GM12878 (cell line): ENCODE results near the gene TRIM42. TPM values are rescaled to one million over a fixed set of nuclear protein-coding genes. Genes with fewer than 3 reads are reported as not detected.

ENCODE experiments used
- ATAC-seq: fragments of 200-7000 bp; cut with Tn5 transposase; 3 replicates; pipeline ENCODE4 v1.9.1; 2020; ENCODE audit warnings: mild to moderate bottlenecking, moderate library complexity
- BruUV-seq: library from RNA; stranded (reverse); fragments of 400-500 nt; replicated peaks from 2 replicates; lab custom pipeline; 2021; lab: Mats Ljungman, UMichigan
- CTCF ChIA-PET: fragments of 300-600 bp; sonication (Branson Sonifier 250); formaldehyde crosslinking; extraction: SDS; loops from one replicate; lab custom pipeline; 2021; ENCODE audit warnings: inconsistent platforms; lab: Yijun Ruan, JAX
- POLR2A ChIA-PET: fragments of 350-600 bp; formaldehyde crosslinking; extraction: SDS; loops from one replicate; lab custom pipeline; 2021; ENCODE audit warnings: inconsistent platforms; lab: Charles Lee
- RAD21 ChIA-PET: fragments of 300-600 bp; sonication (Branson Sonifier 250); formaldehyde crosslinking; loops from one replicate; lab custom pipeline; 2023; ENCODE audit warnings: antibody characterized with exemption; ENCODE audit not compliant: unreplicated experiment; lab: Charles Lee
- SMC1A ChIA-PET: fragments of 300-600 bp; sonication (Branson Sonifier 250); formaldehyde crosslinking; loops from one replicate; lab custom pipeline; 2023; ENCODE audit not compliant: unreplicated experiment, uncharacterized antibody; lab: Charles Lee
- DNase-seq: peaks from one replicate; pipeline ENCODE4 v3.0.0-alpha.2; 2011; ENCODE audit warnings: low read depth, low spot score
- FAIRE-seq: peaks from 3 replicates; lab custom pipeline; 2011; peaks lifted over from hg19 to GRCh38; lab: Jason Lieb, UNC
- H2AFZ ChIP-seq: 2 replicates; pipeline ENCODE4 v1.6.0; 2011; ENCODE audit warnings: low read depth, low read length, control low read depth; ENCODE audit not compliant: control insufficient read depth
- H3K27ac ChIP-seq: 2 replicates; pipeline ENCODE4 v1.5.1; 2011; ENCODE audit warnings: control low read depth; ENCODE audit not compliant: control insufficient read depth, insufficient read depth
- H3K27me3 ChIP-seq, 2 experiments: replicated peaks in 1 of 2; 2 replicates each; pipeline versions ENCODE4 v1.6.0 to v1.6.1; 2011; ENCODE audit warnings: low read length in 1 of 2; ENCODE audit not compliant: control insufficient read depth in 2 of 2, insufficient read depth in 2 of 2
- H3K36me3 ChIP-seq, 2 experiments: 2 replicates each; pipeline ENCODE4 v1.5.1; 2011; ENCODE audit warnings: low read length in 1 of 2; ENCODE audit not compliant: control insufficient read depth in 2 of 2, insufficient read depth in 2 of 2
- H3K4me1 ChIP-seq: 2 replicates; pipeline ENCODE4 v1.6.1; 2011; ENCODE audit warnings: mild to moderate bottlenecking, low read length, moderate library complexity, mixed read lengths; ENCODE audit not compliant: control insufficient read depth, insufficient read depth
- H3K4me2 ChIP-seq: 2 replicates; pipeline ENCODE4 v1.6.0; 2011; ENCODE audit warnings: control low read depth; ENCODE audit not compliant: control insufficient read depth, insufficient read depth
- H3K4me3 ChIP-seq: fragments of 200-600 bp; sonication (generic); 2 replicates; pipeline ENCODE4 v1.5.1; 2016
- H3K79me2 ChIP-seq: 2 replicates; pipeline ENCODE4 v1.6.0; 2011; ENCODE audit warnings: low read length; ENCODE audit not compliant: control insufficient read depth, insufficient read depth
- H3K9ac ChIP-seq: 2 replicates; pipeline ENCODE4 v1.8.0; 2011; ENCODE audit warnings: low read length, control low read depth, mixed read lengths; ENCODE audit not compliant: control insufficient read depth, insufficient read depth
- H3K9me3 ChIP-seq: replicated peaks from 3 replicates; pipeline ENCODE4 v1.5.1; 2011; ENCODE audit warnings: mild to moderate bottlenecking, low read length; ENCODE audit not compliant: control insufficient read depth, insufficient read depth
- H4K20me1 ChIP-seq: 2 replicates; pipeline ENCODE4 v1.6.0; 2011; ENCODE audit not compliant: control insufficient read depth, insufficient read depth
- HCFC1 ChIP-seq: fragments of 150-350 bp; IDR thresholded peaks from 2 replicates; pipeline ENCODE4 v1.6.1; 2014; ENCODE audit warnings: low read length
- KAT2A ChIP-seq: conservative IDR thresholded peaks from 2 replicates; pipeline ENCODE4 v1.6.1; 2011; ENCODE audit warnings: low read depth, low read length; ENCODE audit not compliant: control insufficient read depth
- KDM1A ChIP-seq: fragments of 200-600 bp; sonication (generic); IDR thresholded peaks from 2 replicates; pipeline ENCODE4 v1.6.1; 2016; ENCODE audit warnings: borderline replicate concordance
- MXI1 ChIP-seq: fragments of 150-350 bp; IDR thresholded peaks from 2 replicates; pipeline ENCODE4 v1.6.1; 2011; ENCODE audit warnings: low read depth, mild to moderate bottlenecking, inconsistent platforms, low read length, improper control_type of control experiment
- NFYA ChIP-seq: IDR thresholded peaks from 2 replicates; pipeline ENCODE4 v1.6.1; 2011; ENCODE audit warnings: low read depth, mild to moderate bottlenecking, low read length, improper control_type of control experiment, borderline replicate concordance
- RELB ChIP-seq: fragments of 450-650 bp; IDR thresholded peaks from 2 replicates; pipeline ENCODE4 v1.6.1; 2017; ENCODE audit warnings: low read depth, mild to moderate bottlenecking, moderate library complexity
- REST ChIP-seq: IDR thresholded peaks from 2 replicates; pipeline ENCODE4 v1.6.1; 2012; ENCODE audit warnings: mild to moderate bottlenecking, low read depth, low read length
- USF1 ChIP-seq: IDR thresholded peaks from 2 replicates; pipeline ENCODE4 v1.6.1; 2011; ENCODE audit warnings: borderline replicate concordance, low read depth, mild to moderate bottlenecking, moderate library complexity, mixed read lengths, low read length; ENCODE audit not compliant: insufficient read depth; ENCODE audit errors: extremely low read length
- ZNF217 ChIP-seq: fragments of 450-650 bp; IDR thresholded peaks from 2 replicates; pipeline ENCODE4 v1.6.1; 2017; ENCODE audit warnings: antibody characterized with exemption, mild to moderate bottlenecking
- ZZZ3 ChIP-seq: IDR thresholded peaks from 2 replicates; pipeline ENCODE4 v1.6.1; 2011; ENCODE audit warnings: low read depth; ENCODE audit not compliant: control insufficient read depth, insufficient read length
- WGBS: methylation state at CpG from one replicate; pipeline ENCODE4 v1.1.6; 2016; ENCODE audit warnings: low lambda C conversion rate; ENCODE audit not compliant: insufficient replicate concordance, insufficient coverage; ENCODE audit errors: missing lambda C conversion rate; 5-methylcytosine and 5-hydroxymethylcytosine counted together
- in situ Hi-C: fragments of 300-500 bp; cut with MboI; formaldehyde crosslinking; loops from 9 replicates; pipeline ENCODE4 v1.14.3; 2018; ENCODE audit warnings: mixed read lengths
- intact Hi-C: fragments of 100-400 bp; cut with micrococcal nuclease; formaldehyde crosslinking; loops from one replicate; pipeline ENCODE4 v1.14.2; 2022; ENCODE audit not compliant: unreplicated experiment
- polyA plus RNA-seq, 11 experiments: library from polyadenylated mRNA; depleted of rRNA in 4 of 11; unstranded in 6 of 11; stranded (reverse) in 5 of 11; fragments of >200 nt; fragmentation: Nextera tagmentation in 4 of 11; fragmentation: Illumina TruSeq in 1 of 11; extraction: Ambion mirVana in 4 of 11; extraction: Trizol in 1 of 11; gene quantifications; 1 replicate in 1 of 11; 2 replicates in 10 of 11; pipeline versions ENCODE4 v1.2.1 to v1.2.3, GENCODE V29; 2011 to 2016; ENCODE audit warnings: inconsistent platforms in 2 of 11, missing spikeins in 2 of 11, low read depth in 1 of 11
- total RNA-seq, 4 experiments: library from RNA; depleted of rRNA in 3 of 4; stranded (reverse); fragments of >200 nt in 3 of 4; fragmentation: Illumina TruSeq in 1 of 4; extraction: Trizol in 1 of 4; gene quantifications; 2 replicates each; pipeline versions ENCODE4 v1.2.1 to v1.2.3, GENCODE V29; 2013 to 2021

The TRIM42 gene
- total and polyA plus RNA-seq, 10 of the 15 experiments (the other 5 are each of a cell fraction or from before 2014, with no cell fraction given) = 0.03 TPM; not detected in 9

- H3K4me3 ChIP-seq = no peak overlapping the region
- in situ Hi-C loops = loop anchor here (25.0 kb wide), 1 partner anchor 596 kb away; no protein-coding TSS in a partner anchor
- DNase-seq (no peak), FAIRE-seq (no peak), ATAC-seq (no peak)
- no peaks in the 10 kb centered on the region for H4K20me1 ChIP-seq
- H3K4me2 ChIP-seq = no peak overlapping the region
- SMC1A ChIA-PET = interaction anchor here (1.2 to 1.9 kb wide), 4 partner anchors 10 to 605 kb away, joined by 3 to 4 read pairs (median 4); no protein-coding TSS in a partner anchor
- H3K9ac ChIP-seq = no peak overlapping the region
- no peak overlapping the region for H3K27ac ChIP-seq
- no peaks in the 10 kb centered on the region for H3K9me3 ChIP-seq
- TF ChIP-seq MXI1 (no peak), ZNF217 (no peak), ZZZ3 (no peak), USF1 (no peak), KAT2A (no peak), NFYA (no peak), RELB (no peak), KDM1A (no peak), HCFC1 (no peak), REST (no peak)
- POLR2A ChIA-PET = interaction anchor here (1.2 kb wide), 1 partner anchor 9 kb away, joined by 3 read pairs; no protein-coding TSS in a partner anchor
- no TSS peak for BruUV-seq
- peaks cover 0 to 6% of the 10 kb centered on the region in 2 experiments; a peak in 1 of 4 replicates for H3K27me3 ChIP-seq
- no peaks in the 10 kb centered on the region for H3K36me3 ChIP-seq
- intact Hi-C loops = loop anchor here (10.0 kb wide), 2 partner anchors 169 to 299 kb away; no protein-coding TSS in a partner anchor
- no peaks in the 10 kb centered on the region for H3K4me1 ChIP-seq
- no peaks in the 10 kb centered on the region for H3K79me2 ChIP-seq
- no peak overlapping the region for H2AFZ ChIP-seq
- CTCF ChIA-PET = interaction anchor here (1.4 kb wide), 2 partner anchors 22 to 136 kb away, joined by 4 read pairs; no protein-coding TSS in a partner anchor
- WGBS = 19% methylated on average over 3 of the region's 3 CpGs
- RAD21 ChIA-PET = no interaction called here
Observed at GRCh38 chr3:140733623-140734022, 55.8 kb downstream of the TRIM42 start.
